Measurements from ENCODE around the gene GMEB2. TPM values are rescaled to one million over a fixed set of nuclear protein-coding genes. Genes with fewer than 3 reads are reported as not detected.
"Not testable (repeated sequence)": the region's sequence is repeated elsewhere in the genome, so short reads cannot be mapped to it uniquely, and the experiment has no call there.

GMEB2 gene
- polyA plus RNA-seq, 1 of the 3 experiments (the other 2 are of a cell fraction): 6.5 TPM

DNA sequence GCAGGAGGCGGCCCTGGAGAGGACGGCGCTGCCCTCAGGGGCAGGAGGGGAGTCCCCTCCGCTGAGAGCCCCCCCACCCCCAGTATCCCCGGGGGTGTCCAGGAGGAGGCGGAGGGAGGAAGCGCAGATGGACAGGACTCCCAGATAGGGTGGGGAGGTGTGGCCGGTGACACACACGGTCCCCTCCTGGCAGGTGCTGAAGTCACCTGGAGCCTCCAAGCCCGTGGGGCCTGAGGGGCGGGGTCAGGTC is 25.0 kb upstream of the GMEB2 start (continued):
- TF ChIP-seq ZBTB33 (IDR thresholded peaks at IDR 0.05; ENCODE audit: borderline replicate concordance, low read depth) (no peak), FOXJ3 (CRISPR knock-in tag; IDR thresholded peaks at IDR 0.05) (no peak), CTCF (IDR thresholded peaks at IDR 0.05) (no peak), RCOR1 (IDR thresholded peaks at IDR 0.05; ENCODE audit: low read length) (no peak)

- H3K27me3 ChIP-seq (ENCODE audit: insufficient read depth); H3K4me2 ChIP-seq; DNase-seq; H3K36me3 ChIP-seq (replicated peaks in 1 of 2; ENCODE audit: control insufficient read depth in 1 of 2, insufficient read depth in 2 of 2, low read length in 1 of 2); H3F3A ChIP-seq (replicated peaks; ENCODE audit: insufficient read depth); H3K27ac ChIP-seq (ENCODE audit: low read depth in 2 of 2, low read length in 1 of 2); H3K9me3 ChIP-seq; H3K4me3 ChIP-seq (ENCODE audit: low read depth in 2 of 2, low read length in 1 of 2); CTCF ChIA-PET; H3K9ac ChIP-seq; POLR2A ChIA-PET; H3K9me2 ChIP-seq; H2AFZ ChIP-seq (ENCODE audit: low read depth): not testable (repeated sequence)
- WGBS (ENCODE audit: low lambda C conversion rate): 98% methylated on average over 10 of the region's 25 CpGs
- H3K79me2 ChIP-seq (ENCODE audit: insufficient read depth): peaks cover 20% of the 10 kb centered on the region
- H4K20me1 ChIP-seq (ENCODE audit: insufficient read depth): peaks cover 31% of the 10 kb centered on the region
- H3K4me1 ChIP-seq (ENCODE audit: control insufficient read depth in 1 of 2, insufficient read depth in 2 of 2, low read depth in 1 of 2, low read length in 1 of 2): peaks cover 8 to 17% of the 10 kb centered on the region in 2 experiments; a peak in 2 of 4 replicates
Measured at GRCh38 chr20:63650486-63650885, 23.6 kb upstream of the GMEB2 start.

GRCh38 chr20:63648895-63649589 is 22.1 kb upstream of the GMEB2 start:
- 85% methylated on average over 6 of the region's 11 CpGs for WGBS (ENCODE audit: low lambda C conversion rate)
- no peaks in the 10 kb centered on the region for H3K36me3 ChIP-seq (replicated peaks in 1 of 2; ENCODE audit: control insufficient read depth in 1 of 2, insufficient read depth in 2 of 2, low read length in 1 of 2)
- DNase-seq: no peak
- H3K4me2 ChIP-seq: no peak overlapping the region
- H3K4me1 ChIP-seq (ENCODE audit: control insufficient read depth in 1 of 2, insufficient read depth in 2 of 2, low read depth in 1 of 2, low read length in 1 of 2): peaks cover 8 to 9% of the 10 kb centered on the region in 2 experiments; a peak in 2 of 4 replicates
- no peak overlapping the region for H2AFZ ChIP-seq (ENCODE audit: low read depth)
- H4K20me1 ChIP-seq (ENCODE audit: insufficient read depth): peaks cover 31% of the 10 kb centered on the region
- H3K27ac ChIP-seq (ENCODE audit: low read depth in 2 of 2, low read length in 1 of 2): no peak overlapping the region
- CTCF ChIA-PET: interaction anchor here (0.9 to 1.4 kb wide), 2 partner anchors 111 to 126 kb away, joined by 3 to 4 read pairs; no protein-coding TSS in a partner anchor
- H3K9me2 ChIP-seq: no peaks in the 10 kb centered on the region
- no peaks in the 10 kb centered on the region for H3K9me3 ChIP-seq
- POLR2A ChIA-PET: no interaction called here
- H3F3A ChIP-seq (replicated peaks; ENCODE audit: insufficient read depth): no peaks in the 10 kb centered on the region
- H3K79me2 ChIP-seq (ENCODE audit: insufficient read depth): peaks cover 20% of the 10 kb centered on the region
- no peaks in the 10 kb centered on the region for H3K27me3 ChIP-seq (ENCODE audit: insufficient read depth)
- no peak overlapping the region for H3K4me3 ChIP-seq (ENCODE audit: low read depth in 2 of 2, low read length in 1 of 2)
- no peak overlapping the region for H3K9ac ChIP-seq
- TF ChIP-seq TEAD4 (IDR thresholded peaks at IDR 0.05; ENCODE audit: borderline replicate concordance, insufficient read depth) (no peak), TAF1 (IDR thresholded peaks at IDR 0.05; ENCODE audit: borderline replicate concordance, low read depth, low read length) (no peak), MEF2A (IDR thresholded peaks at IDR 0.05; ENCODE audit: borderline replicate concordance, low read depth) (no peak), EP300 (IDR thresholded peaks at IDR 0.05; ENCODE audit: borderline replicate concordance in 1 of 2, low read depth in 1 of 2, low read length in 1 of 2) (no peak), SMC3 (IDR thresholded peaks at IDR 0.05; ENCODE audit: low read depth, low read length) (no peak), FOXJ3 (CRISPR knock-in tag; IDR thresholded peaks at IDR 0.05) (no peak), ZBTB33 (IDR thresholded peaks at IDR 0.05; ENCODE audit: borderline replicate concordance, low read depth) (no peak)
- TF ChIP-seq, protein P1, sequence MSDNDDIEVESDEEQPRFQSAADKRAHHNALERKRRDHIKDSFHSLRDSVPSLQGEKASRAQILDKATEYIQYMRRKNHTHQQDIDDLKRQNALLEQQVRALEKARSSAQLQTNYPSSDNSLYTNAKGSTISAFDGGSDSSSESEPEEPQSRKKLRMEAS (IDR thresholded peaks at IDR 0.05; ENCODE audit: low read depth): no peak
